Measurements from ENCODE around the gene LY9.

GRCh38 chr1:160747717-160748116, 48.3 kb upstream of the LY9 start:
- TF ChIP-seq CTCF (IDR thresholded peaks at IDR 0.05; ENCODE audit: low read depth, low read length) (no peak), POLR2A (IDR thresholded peaks at IDR 0.05; ENCODE audit: extremely low read depth, insufficient read length) (no peak), MYC (IDR thresholded peaks at IDR 0.05; ENCODE audit: low read depth, low read length) (no peak)

All from NB4 (cell line).